GM10266 (cell line): Measurements from ENCODE around the gene TCL1B.

ENCODE experiments used
- DNase-seq: peaks from one replicate; pipeline ENCODE4 v3.0.0; 2012; ENCODE audit errors: extremely low spot score
- CTCF ChIP-seq: IDR thresholded peaks from 2 replicates; pipeline ENCODE4 v1.5.1; 2012; ENCODE audit warnings: mild to moderate bottlenecking, low read depth; ENCODE audit not compliant: control insufficient read depth, insufficient read depth; ENCODE audit errors: missing control alignments

TCL1B gene

DNA sequence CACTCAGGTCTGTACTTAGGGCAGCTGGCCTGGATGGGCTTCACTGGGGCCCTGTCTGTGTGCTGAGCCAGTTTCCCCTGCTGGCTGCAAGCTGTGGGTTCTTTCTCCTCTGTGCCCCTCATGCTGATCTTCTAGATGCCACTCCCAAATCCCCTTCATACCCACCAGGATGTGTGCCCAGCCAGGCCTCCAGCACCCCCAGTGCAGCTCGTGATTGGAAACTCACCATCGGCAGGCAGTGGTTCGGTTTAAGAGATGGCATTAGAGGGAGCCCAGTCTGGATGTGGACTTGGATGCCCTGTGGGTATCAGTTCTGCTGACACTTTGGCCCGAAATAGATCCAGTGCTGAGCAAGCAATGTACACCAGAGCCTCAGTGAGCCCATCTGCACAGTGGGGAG is 5.9 kb downstream of the TCL1B start:
- TF ChIP-seq CTCF, result no peak
- DNase-seq, result no peak

GRCh38 chr14:95695051-95695450 is 8.8 kb downstream of the TCL1B start:
- no peak for TF ChIP-seq CTCF
- no peak for DNase-seq

- no peak for TF ChIP-seq CTCF
- DNase-seq, result no peak
Observed at GRCh38 chr14:95695913-95696312, 9.7 kb downstream of the TCL1B start.

GRCh38 chr14:95696741-95697140 is 10.5 kb downstream of the TCL1B start:
- no peak for DNase-seq
- TF ChIP-seq CTCF, result no peak

DNA sequence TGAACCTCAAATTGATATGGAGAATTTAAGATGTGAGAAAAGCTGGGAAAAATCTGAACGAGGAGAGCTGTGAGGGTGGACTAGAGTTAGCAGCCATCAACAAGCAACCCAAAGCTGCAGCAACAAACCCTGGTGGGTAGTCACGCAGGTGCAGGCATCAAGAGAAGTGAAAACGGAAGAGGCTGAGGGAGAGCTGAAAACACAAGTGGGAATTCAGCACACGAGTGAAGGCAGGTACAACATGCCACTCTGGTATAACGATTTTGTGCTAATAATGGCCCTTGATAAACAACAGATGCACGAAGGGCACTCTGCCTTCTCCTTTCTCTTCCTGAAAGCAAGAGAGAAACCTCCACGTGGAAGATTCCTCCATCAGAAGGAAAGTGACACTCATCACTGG is 11.5 kb downstream of the TCL1B start:
- TF ChIP-seq CTCF, result no peak
- DNase-seq, result no peak

- TF ChIP-seq CTCF, result no peak
- DNase-seq, result no peak
Observed at GRCh38 chr14:95698287-95698686, 12.1 kb downstream of the TCL1B start.

DNA sequence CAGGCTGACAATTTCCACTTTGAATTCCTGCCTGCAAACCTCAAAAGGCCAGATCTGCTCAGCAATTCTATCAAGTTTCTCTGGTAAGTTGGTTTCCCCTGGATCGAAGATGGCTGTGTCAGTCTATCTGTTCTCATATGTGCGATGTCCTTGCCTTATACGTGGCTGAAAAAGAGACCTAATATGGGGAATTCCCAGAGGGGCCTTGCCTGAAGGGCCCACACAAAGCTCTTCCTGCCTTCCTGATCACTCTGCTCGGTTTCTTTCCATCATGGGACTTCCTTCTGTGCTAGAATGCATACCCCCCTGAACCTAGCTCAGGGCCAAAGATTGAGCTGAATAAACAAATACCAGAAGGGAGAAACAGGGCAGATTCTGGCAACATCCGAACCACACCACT is 13.2 kb downstream of the TCL1B start:
- TF ChIP-seq CTCF, result no peak
- DNase-seq, result peak; percentile 58
